ENCODE measurements around the gene SLC16A1. TPM values are rescaled to one million over a fixed set of nuclear protein-coding genes. Genes with fewer than 3 reads are reported as not detected.
"Not testable (repeated sequence)": the region's sequence is repeated elsewhere in the genome, so short reads cannot be mapped to it uniquely, and the experiment has no call there.

Gene SLC16A1
- total RNA-seq, 1 experiment from 2014 or later, result 99.0 TPM

GRCh38 chr1:112925015-112925414, 31.0 kb downstream of the SLC16A1 start:
- no peak for DNase-seq (ENCODE audit: low read depth)

GRCh38 chr1:112923959-112924349, 32.0 kb downstream of the SLC16A1 start:
- DNase-seq (ENCODE audit: low read depth), result no peak

DNA sequence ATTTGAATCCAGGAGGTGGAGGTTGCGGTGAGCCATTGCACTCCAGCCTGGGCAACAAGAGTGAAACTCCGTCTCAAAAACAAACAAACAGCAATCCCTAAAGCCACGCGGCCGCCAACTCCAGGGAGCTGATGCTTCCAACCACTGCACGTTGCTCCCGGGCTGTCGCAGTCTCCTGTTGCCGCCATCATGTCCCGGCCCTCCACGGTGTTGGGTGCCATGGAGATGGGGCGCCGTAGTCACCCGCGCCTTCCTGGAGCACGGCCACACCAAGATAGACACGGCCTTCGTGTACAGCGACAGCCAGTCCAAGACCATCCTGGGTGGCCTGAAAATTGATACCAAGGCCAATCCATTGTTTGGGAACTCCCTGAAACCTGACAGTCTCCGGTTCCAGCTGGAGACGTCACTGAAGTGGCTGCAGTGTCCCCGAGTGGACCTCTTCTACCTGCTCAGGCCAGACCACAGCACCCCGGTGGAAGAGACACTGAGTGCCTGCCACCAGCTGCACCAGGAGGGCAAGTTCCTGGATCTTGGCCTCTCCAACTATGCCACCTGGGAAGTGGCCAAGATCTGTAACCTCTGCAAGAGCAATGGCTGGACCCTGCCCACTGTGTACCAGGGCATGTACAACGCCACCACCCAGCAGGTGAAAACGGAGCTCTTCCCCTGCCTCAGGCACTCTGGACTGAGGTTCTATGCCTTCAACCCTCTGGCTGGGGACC, 32.6 kb downstream of the SLC16A1 start:
- no peak for DNase-seq (ENCODE audit: low read depth)

GRCh38 chr1:112911506-112912220, 44.3 kb downstream of the SLC16A1 start:
- DNase-seq (ENCODE audit: low read depth), result no peak

DNA sequence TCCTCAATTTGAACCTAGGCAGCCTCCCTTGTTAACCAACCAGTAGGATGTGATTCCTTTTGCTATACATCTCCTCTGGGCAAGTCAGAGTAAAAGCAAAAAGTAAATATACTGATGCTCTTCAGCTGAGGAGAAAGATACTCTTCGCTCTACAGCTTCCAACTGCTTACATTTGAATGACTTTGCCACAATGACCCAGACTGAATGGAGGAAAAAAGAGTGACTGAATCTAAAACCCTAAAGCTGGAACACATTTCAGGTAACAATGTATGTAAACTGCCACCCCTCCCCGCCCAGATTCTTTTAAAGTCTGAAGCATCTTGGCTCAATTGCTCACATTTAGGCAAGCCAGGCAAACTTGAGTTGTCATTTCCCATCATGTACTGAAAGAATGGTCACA, 46.1 kb downstream of the SLC16A1 start:
- no peak for DNase-seq (ENCODE audit: low read depth)

- DNase-seq (ENCODE audit: low read depth), result peak; percentile 47
Observed at GRCh38 chr1:112906150-112906698, 49.8 kb downstream of the SLC16A1 start.

- DNase-seq (ENCODE audit: low read depth), result peak; percentile 69
Observed at GRCh38 chr1:112905395-112906149, 50.4 kb downstream of the SLC16A1 start.

DNA sequence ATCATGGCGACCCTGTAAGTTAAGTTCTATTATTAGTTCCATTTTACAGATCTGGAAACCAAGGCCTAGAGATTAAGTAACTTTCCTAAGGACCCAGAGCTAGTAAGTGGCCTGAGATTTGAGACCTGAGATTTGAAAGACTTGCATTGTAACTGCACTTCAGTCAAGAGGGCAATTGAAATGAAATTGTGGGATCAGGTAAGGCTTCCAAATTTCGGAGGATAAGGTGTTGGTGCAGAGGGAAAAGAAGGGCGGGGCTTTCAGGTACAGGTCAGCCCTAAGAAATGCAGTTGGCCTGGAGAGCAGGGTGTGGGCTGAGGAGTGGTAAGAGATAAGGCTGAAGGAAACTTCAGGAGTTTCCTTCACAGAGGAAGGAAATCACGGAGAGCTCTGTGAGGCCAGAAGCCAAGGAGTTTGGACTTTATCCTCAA, 51.1 kb downstream of the SLC16A1 start:
- DNase-seq (ENCODE audit: low read depth), result no peak

DNA sequence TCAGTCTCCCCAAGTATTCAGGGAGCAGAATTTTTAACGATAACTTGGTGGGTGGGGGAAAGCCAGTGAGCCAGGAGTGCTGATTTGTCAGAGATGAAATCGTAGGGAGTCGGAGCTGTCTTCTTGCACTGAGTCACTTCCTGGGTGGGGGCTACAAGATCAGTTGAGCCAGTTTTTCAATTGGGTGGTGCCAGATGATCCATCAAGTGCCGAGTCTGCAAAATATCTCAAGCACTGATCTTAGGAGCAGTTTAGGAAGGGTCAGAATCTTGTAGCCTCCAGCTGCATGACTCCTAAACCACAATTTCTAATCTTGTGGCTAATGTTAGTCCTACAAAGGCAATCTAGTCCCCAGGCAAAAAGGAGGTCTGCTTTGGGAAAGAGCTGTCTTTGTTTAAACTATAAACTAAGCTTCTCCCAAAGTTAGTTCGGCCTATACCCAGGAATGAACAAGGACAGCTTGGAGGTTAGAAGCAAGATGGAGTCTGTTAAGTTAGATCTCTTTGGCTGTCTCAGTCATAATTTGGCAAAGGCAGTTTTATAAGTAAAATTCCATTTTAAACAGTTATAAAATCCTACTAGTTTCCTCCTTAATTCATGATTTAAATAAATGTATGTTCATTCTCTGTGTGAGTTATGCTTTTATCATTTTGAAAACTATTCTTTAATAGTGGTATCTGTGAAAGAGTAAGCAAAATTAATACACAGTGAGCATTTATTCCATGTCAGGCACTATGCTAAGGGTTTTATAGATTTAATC, 51.7 kb downstream of the SLC16A1 start:
- peak; percentile 99 for DNase-seq (ENCODE audit: low read depth)

DNA sequence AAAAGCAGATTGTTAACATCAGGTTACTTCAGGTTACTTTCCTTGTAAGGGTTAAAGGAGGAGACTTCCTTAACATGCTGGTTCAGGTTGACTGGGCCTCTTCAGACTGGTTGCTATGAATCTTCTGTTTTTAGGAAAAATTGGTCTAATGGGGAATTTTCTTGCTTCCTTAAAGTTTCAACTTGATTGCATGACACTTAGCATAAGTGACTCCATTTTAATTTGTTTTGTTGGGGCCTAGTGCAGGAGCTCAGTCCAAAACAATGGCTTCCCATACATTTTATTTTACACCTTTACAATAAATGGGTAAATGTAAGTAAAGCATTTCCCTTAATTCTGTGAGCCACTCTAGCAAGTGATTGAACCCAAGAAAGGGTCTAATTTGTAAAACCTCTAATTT, 53.8 kb downstream of the SLC16A1 start:
- no peak for DNase-seq (ENCODE audit: low read depth)

DNA sequence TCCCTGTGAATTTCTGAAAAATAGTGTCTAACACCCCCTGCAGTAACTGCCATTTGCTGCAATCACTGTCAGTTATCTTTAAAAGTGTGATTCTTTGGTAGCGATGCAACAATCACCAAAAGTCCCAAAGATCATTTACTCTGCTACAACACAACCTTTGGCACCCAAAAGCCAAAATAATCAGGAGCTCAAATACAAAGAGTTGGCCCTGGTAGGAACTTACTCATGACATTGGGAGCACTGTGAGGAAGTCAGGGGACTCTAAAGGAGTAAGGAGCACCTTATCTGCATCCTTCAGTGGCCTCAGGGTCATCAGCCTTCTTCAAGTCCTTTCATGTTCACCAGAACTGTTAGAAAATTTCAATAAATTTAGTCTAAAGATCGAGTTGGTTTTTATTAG, 54.6 kb downstream of the SLC16A1 start:
- DNase-seq (ENCODE audit: low read depth), result no peak

GRCh38 chr1:112896783-112897182, 59.2 kb downstream of the SLC16A1 start:
- DNase-seq (ENCODE audit: low read depth), result no peak

DNA sequence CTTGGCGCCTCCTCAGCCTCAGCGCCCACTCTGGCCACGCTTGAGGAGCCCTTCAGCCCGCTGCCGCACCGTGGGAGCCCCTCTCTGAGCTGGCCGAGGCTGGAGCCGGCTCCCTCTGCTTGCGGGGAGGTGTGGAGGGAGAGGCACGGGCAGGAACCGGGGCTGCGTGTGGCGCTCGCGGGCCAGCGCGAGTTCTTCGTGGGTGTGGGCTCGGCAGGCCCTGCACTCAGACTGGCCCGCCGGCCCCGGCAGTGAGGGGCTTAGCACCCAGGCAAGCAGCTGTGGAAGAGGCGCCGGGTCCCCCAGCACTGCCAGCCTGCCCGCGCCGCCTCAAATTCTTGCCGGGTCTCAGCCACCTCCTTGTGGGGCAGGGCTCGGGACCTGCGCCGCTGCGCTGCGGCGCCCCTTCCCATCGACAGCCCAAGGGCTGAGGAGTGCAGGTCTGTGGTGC, 61.4 kb downstream of the SLC16A1 start:
- DNase-seq (ENCODE audit: low read depth), result no peak

- no peak for DNase-seq (ENCODE audit: low read depth)
Observed at GRCh38 chr1:112894010-112894292, 62.0 kb downstream of the SLC16A1 start.

DNA sequence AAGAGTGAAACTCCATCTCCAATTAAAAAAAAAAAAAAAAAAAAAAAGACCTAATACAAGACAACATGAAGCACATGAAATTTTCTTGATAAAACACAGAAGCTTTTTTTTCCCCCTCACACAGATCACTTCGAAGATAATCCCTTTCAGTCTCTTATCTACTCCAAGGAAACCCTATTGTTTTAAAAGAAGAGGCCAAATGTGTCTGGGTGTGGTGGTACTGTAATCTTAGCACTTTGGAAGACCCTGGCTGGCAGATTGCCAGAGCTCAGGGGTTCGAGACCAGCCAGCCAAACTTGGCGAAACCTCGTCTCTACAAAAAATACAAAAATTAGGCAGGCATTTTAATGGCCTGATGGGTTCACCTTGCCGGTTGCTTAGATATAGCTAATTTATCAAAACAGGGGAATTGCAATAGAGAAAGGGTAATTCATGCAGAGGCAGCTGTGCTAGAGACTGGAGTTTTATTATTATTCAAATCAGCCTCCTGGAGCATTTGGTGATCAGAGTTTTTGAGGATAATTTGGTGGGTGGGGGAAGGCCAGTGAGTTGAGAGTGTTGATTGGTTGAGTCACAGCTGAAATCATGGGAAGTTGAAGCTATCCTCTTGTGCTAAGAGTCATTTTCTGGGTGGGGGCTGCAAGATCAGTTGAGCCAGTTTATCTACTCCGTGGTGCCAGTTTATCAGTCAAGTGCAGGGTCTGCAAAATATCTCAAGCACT, 62.5 kb downstream of the SLC16A1 start:
- no peak for DNase-seq (ENCODE audit: low read depth)

DNA sequence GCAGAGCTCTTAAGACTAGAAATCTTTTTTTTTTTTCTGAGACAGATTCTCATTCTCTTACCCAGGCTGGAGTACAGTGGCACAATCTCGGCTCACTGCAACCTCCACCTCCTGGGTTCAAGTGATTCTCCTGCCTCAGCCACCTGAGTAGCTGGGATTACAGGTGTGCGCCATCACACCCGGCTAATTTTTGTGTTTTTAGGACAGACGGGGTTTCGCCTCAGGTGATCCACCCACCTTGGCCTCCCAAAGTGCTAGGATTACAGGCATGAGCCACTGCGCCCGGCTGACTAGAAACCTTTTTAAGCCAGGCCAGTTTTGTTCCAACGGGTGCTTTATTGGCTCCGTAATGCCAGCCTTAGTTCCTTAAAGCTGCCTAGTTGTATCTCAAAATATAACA, 66.1 kb downstream of the SLC16A1 start:
- DNase-seq (ENCODE audit: low read depth), result not testable (repeated sequence)

GRCh38 chr1:112889052-112889768, 66.8 kb downstream of the SLC16A1 start:
- no peak for DNase-seq (ENCODE audit: low read depth)

DNA sequence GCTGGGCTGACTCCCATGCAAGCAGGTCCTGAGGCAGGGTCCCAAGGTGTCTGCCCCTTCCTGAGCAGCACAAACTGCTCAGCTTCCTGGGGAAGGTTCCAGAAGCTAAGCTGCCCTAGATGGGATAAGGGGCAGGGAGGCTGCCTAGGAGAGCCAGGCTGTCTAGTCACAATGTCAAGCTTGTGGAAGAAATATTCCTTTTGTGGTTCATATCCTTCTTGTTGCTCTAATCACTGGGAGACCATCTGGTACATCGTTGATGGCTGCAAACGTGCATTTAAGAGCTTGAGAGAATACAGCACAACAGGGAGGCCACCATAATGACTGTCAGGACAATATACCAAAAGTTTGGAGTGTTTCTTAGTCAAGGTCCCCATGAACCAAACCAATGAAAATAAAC, 67.4 kb downstream of the SLC16A1 start:
- DNase-seq (ENCODE audit: low read depth), result no peak

- DNase-seq (ENCODE audit: low read depth), result no peak
Observed at GRCh38 chr1:112887599-112888283, 68.3 kb downstream of the SLC16A1 start.

- not testable (repeated sequence) for DNase-seq (ENCODE audit: low read depth)
Observed at GRCh38 chr1:112884996-112885395, 71.0 kb downstream of the SLC16A1 start.
